Ectodermal cell (in vitro differentiated cells): ENCODE data around the gene ZBTB34.

Experiments
- H3K27ac ChIP-seq: 2 replicates; pipeline ENCODE4 v1.7.0; 2013; ENCODE audit warnings: mild to moderate bottlenecking, low read depth, low read length; ENCODE audit not compliant: insufficient read depth, poor library complexity, severe bottlenecking
- H3K27me3 ChIP-seq: 2 replicates; pipeline ENCODE4 v1.7.0; 2013; ENCODE audit warnings: mild to moderate bottlenecking, low read length; ENCODE audit not compliant: insufficient read depth, control insufficient read depth, poor library complexity, severe bottlenecking
- H3K36me3 ChIP-seq: one replicate; pipeline ENCODE4 v1.7.0; 2013; ENCODE audit warnings: low read length; ENCODE audit not compliant: control insufficient read depth, insufficient read depth
- H3K4me1 ChIP-seq: one replicate; pipeline ENCODE4 v1.7.0; 2013; ENCODE audit warnings: low read length; ENCODE audit not compliant: control insufficient read depth, insufficient read depth
- H3K4me3 ChIP-seq: 2 replicates; pipeline ENCODE4 v1.7.0; 2013; ENCODE audit warnings: low read depth, low read length, control low read depth; ENCODE audit not compliant: insufficient read depth
- H3K9me3 ChIP-seq: 2 replicates; pipeline ENCODE4 v1.7.0; 2013; ENCODE audit warnings: mild to moderate bottlenecking, low read length, moderate library complexity; ENCODE audit not compliant: control insufficient read depth
- WGBS, 2 experiments: methylation state at CpG; one replicate each; pipeline ENCODE4 v1.1.7; 2013; ENCODE audit warnings: missing lambda C conversion rate in 2 of 2; 5-methylcytosine and 5-hydroxymethylcytosine counted together

ZBTB34 gene

GRCh38 chr9:126829035-126829434 is 31.4 kb upstream of the ZBTB34 start:
- Histone ChIP-seq H3K36me3 (peaks cover 11% of the 10 kb centered on the region), H3K27ac (no peak overlapping the region), H3K27me3 (no peaks in the 10 kb centered on the region), H3K4me1 (no peaks in the 10 kb centered on the region), H3K9me3 (no peaks in the 10 kb centered on the region), H3K4me3 (no peak overlapping the region)
- 100% methylated on average over 1 of the region's 1 CpG; no CpG with 5 or more reads in 1 of the 2 experiments for WGBS, 2 experiments

- Histone ChIP-seq H3K4me3 (no peak overlapping the region), H3K36me3 (peaks cover 11% of the 10 kb centered on the region), H3K27ac (no peak overlapping the region), H3K27me3 (no peaks in the 10 kb centered on the region), H3K4me1 (no peaks in the 10 kb centered on the region), H3K9me3 (no peaks in the 10 kb centered on the region)
- 90 to 93% methylated on average over 3 of the region's 3 CpGs for WGBS, 2 experiments
Measured at GRCh38 chr9:126830827-126831226, 29.6 kb upstream of the ZBTB34 start.

- no peak overlapping the region for H3K27ac ChIP-seq
- H3K4me1 ChIP-seq = no peaks in the 10 kb centered on the region
- WGBS, 2 experiments = 95% methylated on average over 9 of the region's 9 CpGs
- no peaks in the 10 kb centered on the region for H3K9me3 ChIP-seq
- H3K27me3 ChIP-seq = no peaks in the 10 kb centered on the region
- peaks cover 11% of the 10 kb centered on the region for H3K36me3 ChIP-seq
- H3K4me3 ChIP-seq = no peak overlapping the region
Measured at GRCh38 chr9:126832440-126832839, 28.0 kb upstream of the ZBTB34 start.

- peaks cover 11% of the 10 kb centered on the region for H3K36me3 ChIP-seq
- no peak overlapping the region for H3K4me3 ChIP-seq
- no peaks in the 10 kb centered on the region for H3K9me3 ChIP-seq
- H3K27ac ChIP-seq = no peak overlapping the region
- no peaks in the 10 kb centered on the region for H3K4me1 ChIP-seq
- no peaks in the 10 kb centered on the region for H3K27me3 ChIP-seq
- WGBS, 2 experiments = 95 to 98% methylated on average over 24 of the region's 24 CpGs
Measured at GRCh38 chr9:126833020-126833419, 27.4 kb upstream of the ZBTB34 start.

- WGBS, 2 experiments = 93 to 94% methylated on average over 8 of the region's 8 CpGs
- Histone ChIP-seq H3K4me1 (no peaks in the 10 kb centered on the region), H3K27ac (no peak overlapping the region), H3K36me3 (peaks cover 11% of the 10 kb centered on the region), H3K9me3 (no peaks in the 10 kb centered on the region), H3K27me3 (no peaks in the 10 kb centered on the region), H3K4me3 (no peak overlapping the region)
Measured at GRCh38 chr9:126833710-126834345, 26.6 kb upstream of the ZBTB34 start.

GRCh38 chr9:126834672-126835071 is 25.8 kb upstream of the ZBTB34 start:
- H3K9me3 ChIP-seq = no peaks in the 10 kb centered on the region
- no peaks in the 10 kb centered on the region for H3K4me1 ChIP-seq
- H3K4me3 ChIP-seq = no peak overlapping the region
- 98% methylated on average over 2 of the region's 2 CpGs for WGBS, 2 experiments
- peaks cover 11% of the 10 kb centered on the region for H3K36me3 ChIP-seq
- no peak overlapping the region for H3K27ac ChIP-seq
- no peaks in the 10 kb centered on the region for H3K27me3 ChIP-seq

GRCh38 chr9:126836216-126836615 is 24.2 kb upstream of the ZBTB34 start:
- Histone ChIP-seq H3K9me3 (no peaks in the 10 kb centered on the region), H3K4me3 (no peak overlapping the region), H3K4me1 (no peaks in the 10 kb centered on the region), H3K27me3 (no peaks in the 10 kb centered on the region), H3K36me3 (peaks cover 11% of the 10 kb centered on the region), H3K27ac (no peak overlapping the region)
- WGBS, 2 experiments = 93 to 100% methylated on average over 1 of the region's 2 CpGs

- H3K4me3 ChIP-seq = no peak overlapping the region
- WGBS, 2 experiments = 92 to 93% methylated on average over 7 of the region's 7 CpGs
- H3K36me3 ChIP-seq = peaks cover 7% of the 10 kb centered on the region
- no peaks in the 10 kb centered on the region for H3K4me1 ChIP-seq
- no peaks in the 10 kb centered on the region for H3K27me3 ChIP-seq
- H3K27ac ChIP-seq = no peak overlapping the region
- no peaks in the 10 kb centered on the region for H3K9me3 ChIP-seq
Measured at GRCh38 chr9:126838055-126838811, 22.2 kb upstream of the ZBTB34 start.

GRCh38 chr9:126838895-126839294 is 21.5 kb upstream of the ZBTB34 start:
- Histone ChIP-seq H3K27me3 (no peaks in the 10 kb centered on the region), H3K27ac (no peak overlapping the region), H3K4me1 (no peaks in the 10 kb centered on the region), H3K36me3 (peaks cover under 1% of the 10 kb centered on the region), H3K9me3 (no peaks in the 10 kb centered on the region), H3K4me3 (no peak overlapping the region)
- 95% methylated on average over 12 of the region's 12 CpGs for WGBS, 2 experiments

- 93 to 96% methylated on average over 8 of the region's 8 CpGs for WGBS, 2 experiments
Measured at GRCh38 chr9:126839301-126839700, 21.1 kb upstream of the ZBTB34 start.

More at GRCh38 chr9:126839301-126839700, 21.1 kb upstream of the ZBTB34 start:
- Histone ChIP-seq H3K27ac (no peak overlapping the region), H3K9me3 (no peaks in the 10 kb centered on the region), H3K4me3 (no peak overlapping the region), H3K36me3 (no peaks in the 10 kb centered on the region), H3K27me3 (no peaks in the 10 kb centered on the region), H3K4me1 (no peaks in the 10 kb centered on the region)
